Measurements from ENCODE around the gene ARID3A. TPM values are rescaled to one million over a fixed set of nuclear protein-coding genes. Genes with fewer than 3 reads are reported as not detected.

The ARID3A gene
- total and polyA plus RNA-seq, 2 of the 13 experiments (the other 11 are each of a cell fraction or from before 2014, with no cell fraction given) = 71.3 to 77.9 TPM

GRCh38 chr19:926589-927350 is 935 bp downstream of the ARID3A start (continued):
- TF ChIP-seq SIN3A (IDR thresholded peaks at IDR 0.05; ENCODE audit: borderline replicate concordance, low read depth, low read length) (no peak), ZNF737 (CRISPR knock-in tag; IDR thresholded peaks at IDR 0.05; ENCODE audit: borderline replicate concordance) (no peak), ZNF792 (CRISPR knock-in tag; IDR thresholded peaks at IDR 0.05) (no peak), REST (IDR thresholded peaks at IDR 0.05; ENCODE audit: borderline replicate concordance in 1 of 2, low read depth in 1 of 2, low read length in 2 of 2) (peak in 1 of 2 experiments; percentile 33; a peak in 1 of 4 replicates), RCOR2 (CRISPR knock-in tag; IDR thresholded peaks at IDR 0.05) (no peak), NCOR1 (IDR thresholded peaks at IDR 0.05; ENCODE audit: borderline replicate concordance, low read length) (peak; percentile 55), ZNF124 (CRISPR knock-in tag; IDR thresholded peaks at IDR 0.05) (no peak), FIP1L1 (IDR thresholded peaks at IDR 0.05; ENCODE audit: borderline replicate concordance, insufficient read depth, low read depth, low read length) (no peak), SALL1 (CRISPR knock-in tag; IDR thresholded peaks at IDR 0.05) (no peak; the same call in 1 of the 2 replicates), E2F2 (CRISPR knock-in tag; IDR thresholded peaks at IDR 0.05; ENCODE audit: borderline replicate concordance) (no peak), HNRNPL (IDR thresholded peaks at IDR 0.05; ENCODE audit: low read depth, low read length) (no peak), NR2F6 (IDR thresholded peaks at IDR 0.05) (peak; percentile 69), NR2F6 (CRISPR knock-in tag; IDR thresholded peaks at IDR 0.05) (peak; percentile 65), ZNF333 (CRISPR knock-in tag; IDR thresholded peaks at IDR 0.05; ENCODE audit: borderline replicate concordance) (no peak), NFYC (CRISPR knock-in tag; IDR thresholded peaks at IDR 0.05) (no peak), SRSF1 (optimal IDR thresholded peaks at IDR 0.05; ENCODE audit: low read depth, low read length) (peak; percentile 72), ZNF484 (CRISPR knock-in tag; IDR thresholded peaks at IDR 0.05; ENCODE audit: borderline replicate concordance, low read depth) (no peak), CHD2 (IDR thresholded peaks at IDR 0.05; ENCODE audit: low read depth, low read length) (0 out of 2 replicates have a peak, but pooled peaks have one; percentile 23), NR2C2 (CRISPR knock-in tag; IDR thresholded peaks at IDR 0.05; ENCODE audit: borderline replicate concordance) (peak; percentile 65; the same call in 1 of the 2 replicates), GATAD2A (CRISPR knock-in tag; IDR thresholded peaks at IDR 0.05) (peak; percentile 63; the same call in 1 of the 2 replicates), FOSL1 (CRISPR knock-in tag; IDR thresholded peaks at IDR 0.05; ENCODE audit: borderline replicate concordance) (no peak), FOXA3 (CRISPR knock-in tag; IDR thresholded peaks at IDR 0.05) (peak; percentile 36; the same call in 1 of the 2 replicates), ZNF577 (CRISPR knock-in tag; IDR thresholded peaks at IDR 0.05; ENCODE audit: borderline replicate concordance, low read depth) (no peak), ZNF644 (CRISPR knock-in tag; IDR thresholded peaks at IDR 0.05; ENCODE audit: low read depth) (no peak), BORCS8-MEF2B (CRISPR knock-in tag; IDR thresholded peaks at IDR 0.05) (no peak), PHF21A (CRISPR knock-in tag; IDR thresholded peaks at IDR 0.05) (peak; percentile 67), IRF1 (CRISPR knock-in tag; IDR thresholded peaks at IDR 0.05; ENCODE audit: low read depth) (no peak)

Data from HepG2 (cell line).